Measurements from ENCODE around the gene SUMO2.

DNA sequence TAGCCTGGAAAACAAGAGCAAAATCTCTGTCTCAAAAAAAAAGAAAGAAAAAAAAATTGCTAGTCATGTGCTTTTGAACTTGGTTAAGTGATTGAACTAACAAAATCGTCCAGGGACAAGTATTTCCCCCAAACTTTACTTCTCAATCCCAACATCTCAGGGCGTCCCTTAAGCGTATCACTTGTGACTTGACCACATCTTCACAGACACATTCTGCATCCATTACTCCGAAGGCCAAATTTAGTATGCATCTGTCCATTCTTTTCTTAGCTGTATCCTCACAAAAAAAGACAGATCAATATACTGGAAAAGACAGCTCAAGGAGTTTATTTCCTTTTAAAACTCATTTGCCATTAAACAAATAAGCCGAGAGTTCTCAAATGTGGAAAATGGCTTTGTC lies 22.5 kb downstream of the SUMO2 start:
- TF ChIP-seq, protein P1, sequence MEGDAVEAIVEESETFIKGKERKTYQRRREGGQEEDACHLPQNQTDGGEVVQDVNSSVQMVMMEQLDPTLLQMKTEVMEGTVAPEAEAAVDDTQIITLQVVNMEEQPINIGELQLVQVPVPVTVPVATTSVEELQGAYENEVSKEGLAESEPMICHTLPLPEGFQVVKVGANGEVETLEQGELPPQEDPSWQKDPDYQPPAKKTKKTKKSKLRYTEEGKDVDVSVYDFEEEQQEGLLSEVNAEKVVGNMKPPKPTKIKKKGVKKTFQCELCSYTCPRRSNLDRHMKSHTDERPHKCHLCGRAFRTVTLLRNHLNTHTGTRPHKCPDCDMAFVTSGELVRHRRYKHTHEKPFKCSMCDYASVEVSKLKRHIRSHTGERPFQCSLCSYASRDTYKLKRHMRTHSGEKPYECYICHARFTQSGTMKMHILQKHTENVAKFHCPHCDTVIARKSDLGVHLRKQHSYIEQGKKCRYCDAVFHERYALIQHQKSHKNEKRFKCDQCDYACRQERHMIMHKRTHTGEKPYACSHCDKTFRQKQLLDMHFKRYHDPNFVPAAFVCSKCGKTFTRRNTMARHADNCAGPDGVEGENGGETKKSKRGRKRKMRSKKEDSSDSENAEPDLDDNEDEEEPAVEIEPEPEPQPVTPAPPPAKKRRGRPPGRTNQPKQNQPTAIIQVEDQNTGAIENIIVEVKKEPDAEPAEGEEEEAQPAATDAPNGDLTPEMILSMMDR (IDR thresholded peaks at IDR 0.05 in 2 of 3, conservative IDR thresholded peaks at IDR 0.05 in 1 of 3; ENCODE audit: control insufficient read depth in 2 of 3, extremely low read depth in 1 of 3, insufficient read depth in 1 of 3, low read depth in 3 of 3, low read length in 3 of 3) = no peak
- TF ChIP-seq HDAC6 (IDR thresholded peaks at IDR 0.05; ENCODE audit: unreplicated experiment) = no peak
- no peak for TF ChIP-seq ESRRA (IDR thresholded peaks at IDR 0.05; ENCODE audit: low read length)
- no peak for TF ChIP-seq CREB1 (IDR thresholded peaks at IDR 0.05; ENCODE audit: low read depth)
- no peak for TF ChIP-seq JUNB (IDR thresholded peaks at IDR 0.05)
- TF ChIP-seq BHLHE40 (IDR thresholded peaks at IDR 0.05; ENCODE audit: borderline replicate concordance in 1 of 2, low read depth in 2 of 2, low read length in 1 of 2) = no peak
- TF ChIP-seq ZBED1 (IDR thresholded peaks at IDR 0.05; ENCODE audit: borderline replicate concordance) = no peak
- no peak for TF ChIP-seq TCF12 (IDR thresholded peaks at IDR 0.05; ENCODE audit: low read depth, low read length)
- TF ChIP-seq POLR2AphosphoS5 (IDR thresholded peaks at IDR 0.05; ENCODE audit: low read length) = no peak
